Fibroblast of the aortic adventitia (primary cell): ENCODE results near the gene FBXL3. TPM values are rescaled to one million over a fixed set of nuclear protein-coding genes. Genes with fewer than 3 reads are reported as not detected.

Experiments used
- DNase-seq: peaks from one replicate; pipeline ENCODE4 v3.0.0-alpha.2; 2010; ENCODE audit warnings: low read depth
- H3K4me3 ChIP-seq: 2 replicates; pipeline ENCODE4 v1.5.1; 2011; ENCODE audit warnings: low read depth, mild to moderate bottlenecking, control low read depth, low read length, moderate library complexity
- total RNA-seq: library from RNA; depleted of rRNA; stranded (reverse); fragments of >200 nt; gene quantifications from 2 replicates; pipeline ENCODE4 v1.2.3, GENCODE V29; 2012; ENCODE audit warnings: low replicate concordance
- TF ChIP-seq, protein P1 (sequence below): IDR thresholded peaks from 2 replicates; pipeline ENCODE4 v1.5.1; 2011; ENCODE audit warnings: mild to moderate bottlenecking, low read length, control low read depth, inconsistent platforms; ENCODE audit not compliant: insufficient read depth

FBXL3 gene
- total RNA-seq, 1 donor, result 78.8 TPM

DNA sequence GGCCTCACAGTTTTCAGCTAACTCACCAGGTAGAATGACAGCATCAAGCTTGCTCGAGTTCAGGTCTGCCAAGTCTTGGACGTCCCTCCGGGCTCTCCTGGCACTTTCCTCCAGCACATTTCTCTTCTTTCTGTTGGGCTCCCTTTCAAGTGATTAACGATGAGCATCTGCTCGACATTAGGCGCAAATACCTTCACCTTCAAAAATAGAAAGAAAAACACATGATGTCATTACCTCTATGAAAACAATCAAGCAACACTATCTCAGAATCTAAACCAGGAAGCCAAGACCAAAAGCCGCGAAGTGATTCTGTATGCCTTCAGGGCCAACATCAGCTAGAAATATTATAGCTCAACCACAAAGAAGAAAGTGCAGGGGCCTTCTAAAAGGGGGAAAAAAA is 50.5 kb downstream of the FBXL3 start:
- no peak overlapping the region for H3K4me3 ChIP-seq
- TF ChIP-seq, protein P1, sequence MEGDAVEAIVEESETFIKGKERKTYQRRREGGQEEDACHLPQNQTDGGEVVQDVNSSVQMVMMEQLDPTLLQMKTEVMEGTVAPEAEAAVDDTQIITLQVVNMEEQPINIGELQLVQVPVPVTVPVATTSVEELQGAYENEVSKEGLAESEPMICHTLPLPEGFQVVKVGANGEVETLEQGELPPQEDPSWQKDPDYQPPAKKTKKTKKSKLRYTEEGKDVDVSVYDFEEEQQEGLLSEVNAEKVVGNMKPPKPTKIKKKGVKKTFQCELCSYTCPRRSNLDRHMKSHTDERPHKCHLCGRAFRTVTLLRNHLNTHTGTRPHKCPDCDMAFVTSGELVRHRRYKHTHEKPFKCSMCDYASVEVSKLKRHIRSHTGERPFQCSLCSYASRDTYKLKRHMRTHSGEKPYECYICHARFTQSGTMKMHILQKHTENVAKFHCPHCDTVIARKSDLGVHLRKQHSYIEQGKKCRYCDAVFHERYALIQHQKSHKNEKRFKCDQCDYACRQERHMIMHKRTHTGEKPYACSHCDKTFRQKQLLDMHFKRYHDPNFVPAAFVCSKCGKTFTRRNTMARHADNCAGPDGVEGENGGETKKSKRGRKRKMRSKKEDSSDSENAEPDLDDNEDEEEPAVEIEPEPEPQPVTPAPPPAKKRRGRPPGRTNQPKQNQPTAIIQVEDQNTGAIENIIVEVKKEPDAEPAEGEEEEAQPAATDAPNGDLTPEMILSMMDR, result no peak
- peak; percentile 59 for DNase-seq

GRCh38 chr13:76975863-76976262 is 51.1 kb downstream of the FBXL3 start:
- TF ChIP-seq, protein P1, result no peak
- no peak overlapping the region for H3K4me3 ChIP-seq
- no peak for DNase-seq

GRCh38 chr13:76974618-76974975 is 52.4 kb downstream of the FBXL3 start:
- H3K4me3 ChIP-seq, result no peak overlapping the region
- DNase-seq, result no peak
- TF ChIP-seq, protein P1, result no peak

DNA sequence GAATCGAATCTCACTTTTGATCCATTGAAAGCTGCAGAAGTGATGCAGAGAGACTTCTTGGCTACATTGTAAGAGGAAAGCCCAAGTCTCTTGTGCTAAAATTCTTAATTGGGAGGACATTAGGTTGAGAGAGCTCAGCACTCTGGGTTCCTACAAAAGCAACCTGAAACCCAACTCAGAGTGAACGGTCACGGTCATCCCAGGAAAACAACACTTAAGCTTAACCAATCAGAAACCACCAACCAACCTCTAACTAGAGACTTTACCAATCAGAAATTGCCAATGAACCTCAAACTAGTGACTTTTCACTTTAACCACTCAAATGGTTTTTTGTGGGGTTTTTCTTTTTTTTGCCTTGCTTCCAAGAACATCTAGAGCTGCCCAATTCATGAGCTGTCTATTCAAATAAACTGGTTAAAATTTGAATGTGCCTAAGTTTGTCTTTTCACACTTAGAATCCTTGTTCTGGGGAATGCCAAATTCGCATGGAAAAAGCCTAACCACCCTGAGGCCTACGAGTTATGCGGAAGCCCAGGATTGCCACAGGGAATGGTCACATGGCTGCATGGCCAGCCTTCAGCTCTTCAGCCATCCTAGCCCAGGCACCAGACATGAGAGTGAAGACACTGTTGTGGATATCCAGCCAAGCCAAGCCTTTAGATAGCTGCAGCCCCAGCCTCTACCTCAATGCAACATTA is 52.9 kb downstream of the FBXL3 start:
- no peak overlapping the region for H3K4me3 ChIP-seq
- TF ChIP-seq, protein P1, result no peak
- no peak for DNase-seq

DNA sequence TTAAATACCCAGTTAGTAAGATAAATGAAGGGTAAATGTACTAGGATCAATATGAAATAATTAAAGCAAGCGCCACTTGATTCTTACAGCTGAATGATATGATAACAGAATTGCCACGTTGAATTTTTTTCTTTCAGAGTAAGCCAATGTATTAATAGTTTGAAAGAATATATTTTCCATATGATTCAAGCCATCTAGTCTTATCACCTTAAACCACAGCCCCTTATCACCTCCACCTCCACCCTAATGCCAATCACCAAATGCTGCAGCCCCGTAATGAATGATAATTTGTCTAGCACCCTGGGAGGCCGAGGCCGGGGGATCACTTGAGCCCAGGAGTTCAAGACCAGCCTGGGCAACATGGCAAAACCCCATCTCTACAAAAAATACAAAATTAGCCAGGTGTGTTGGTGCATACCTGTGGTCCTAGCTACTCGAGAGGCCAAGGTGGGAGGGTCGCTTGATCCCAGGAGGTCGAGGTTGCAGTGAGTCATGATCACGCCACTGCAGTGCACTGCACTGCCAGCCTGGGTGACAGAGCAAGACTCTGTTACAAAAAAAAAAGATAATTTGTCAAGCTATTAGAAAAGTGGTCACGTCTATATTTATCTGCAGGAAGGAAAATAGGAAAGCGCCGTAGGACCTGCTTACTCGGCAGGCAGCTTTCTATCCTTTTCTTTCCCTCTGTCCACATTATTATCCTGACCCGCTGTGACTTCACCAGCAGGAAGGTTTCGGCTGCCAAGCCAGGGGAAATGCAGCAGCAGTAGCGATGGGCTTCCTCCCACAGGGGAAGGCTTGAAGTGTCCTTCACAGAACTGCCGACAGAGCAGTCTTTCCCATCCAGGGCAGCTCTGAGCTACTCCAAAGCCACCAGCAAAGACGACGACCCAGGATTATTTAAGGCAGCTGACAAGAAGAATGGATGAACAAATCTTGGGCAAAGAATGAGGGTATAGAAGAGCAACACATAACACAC is 54.8 kb downstream of the FBXL3 start:
- no peak for DNase-seq
- no peak overlapping the region for H3K4me3 ChIP-seq
- TF ChIP-seq, protein P1, result no peak

GRCh38 chr13:76971215-76971614 is 55.7 kb downstream of the FBXL3 start:
- TF ChIP-seq, protein P1, result no peak
- no peak overlapping the region for H3K4me3 ChIP-seq

More at GRCh38 chr13:76971215-76971614, 55.7 kb downstream of the FBXL3 start:
- DNase-seq, result no peak
